HepG2 (cell line): ENCODE measurements around the gene MTA3. TPM values are rescaled to one million over a fixed set of nuclear protein-coding genes. Genes with fewer than 3 reads are reported as not detected.

Experiments
- AGO1 ChIP-seq: fragments of 200-400 bp; formaldehyde crosslinking; IDR thresholded peaks from 2 replicates; pipeline ENCODE4 v1.6.1; 2017; ENCODE audit warnings: mild to moderate bottlenecking, low read depth, low read length, moderate library complexity; ENCODE audit not compliant: poor library complexity, severe bottlenecking
- ATF6 ChIP-seq: sonication (generic); formaldehyde crosslinking; conservative IDR thresholded peaks from 2 replicates; pipeline ENCODE4 v1.4.0; 2020; ENCODE audit warnings: missing genetic modification reagents
- HOXA7 ChIP-seq: sonication (generic); formaldehyde crosslinking; IDR thresholded peaks from 2 replicates; pipeline ENCODE4 v1.8.1; 2022; ENCODE audit warnings: mild to moderate bottlenecking, missing genetic modification reagents, moderate library complexity
- KDM4B ChIP-seq: sonication (generic); formaldehyde crosslinking; IDR thresholded peaks from 2 replicates; pipeline ENCODE4 v1.4.0; 2020; ENCODE audit warnings: missing genetic modification reagents
- KLF9 ChIP-seq: IDR thresholded peaks from 2 replicates; pipeline ENCODE4 v1.6.1; 2016; ENCODE audit warnings: low read depth
- MAFG ChIP-seq: sonication (generic); formaldehyde crosslinking; IDR thresholded peaks from 2 replicates; pipeline ENCODE4 v1.5.1; 2020; ENCODE audit warnings: mild to moderate bottlenecking, missing genetic modification reagents
- PHF8 ChIP-seq: sonication (generic); formaldehyde crosslinking; IDR thresholded peaks from 2 replicates; pipeline ENCODE4 v1.5.0; 2020; ENCODE audit warnings: missing genetic modification reagents
- RARA ChIP-seq: IDR thresholded peaks from 2 replicates; pipeline ENCODE4 v1.6.1; 2016; ENCODE audit warnings: missing genetic modification reagents, missing compliant biosample characterization
- RFXANK ChIP-seq: IDR thresholded peaks from 2 replicates; pipeline ENCODE4 v1.6.1; 2016
- RXRA ChIP-seq: sonication (generic); formaldehyde crosslinking; IDR thresholded peaks from 2 replicates; pipeline ENCODE4 v1.5.1; 2020; ENCODE audit warnings: missing genetic modification reagents
- ZBTB10 ChIP-seq: sonication (generic); formaldehyde crosslinking; IDR thresholded peaks from 2 replicates; pipeline ENCODE4 v1.4.0; 2020; ENCODE audit warnings: missing genetic modification reagents, borderline replicate concordance
- ZFP90 ChIP-seq: sonication (generic); formaldehyde crosslinking; IDR thresholded peaks from 2 replicates; pipeline ENCODE4 v1.8.0; 2022; ENCODE audit warnings: missing genetic modification reagents, mild to moderate bottlenecking, inconsistent platforms, borderline replicate concordance
- ZNF12 ChIP-seq: sonication (generic); formaldehyde crosslinking; IDR thresholded peaks from 2 replicates; pipeline ENCODE4 v1.5.0; 2020; ENCODE audit warnings: missing genetic modification reagents
- ZNF383 ChIP-seq: sonication (generic); formaldehyde crosslinking; IDR thresholded peaks from 2 replicates; pipeline ENCODE4 v1.4.0; 2020; ENCODE audit warnings: missing genetic modification reagents, mild to moderate bottlenecking, borderline replicate concordance
- ZNF451 ChIP-seq: sonication (generic); formaldehyde crosslinking; IDR thresholded peaks from 2 replicates; pipeline ENCODE4 v1.5.0; 2020; ENCODE audit warnings: mild to moderate bottlenecking, missing genetic modification reagents
- ZNF746 ChIP-seq: sonication (generic); formaldehyde crosslinking; IDR thresholded peaks from 2 replicates; pipeline ENCODE4 v1.8.0; 2022; ENCODE audit warnings: mild to moderate bottlenecking, missing genetic modification reagents
- ZNF749 ChIP-seq: sonication (generic); formaldehyde crosslinking; IDR thresholded peaks from 2 replicates; pipeline ENCODE4 v1.8.0; 2022; ENCODE audit warnings: mild to moderate bottlenecking, missing genetic modification reagents, moderate library complexity, borderline replicate concordance
- polyA plus RNA-seq, 8 experiments: library from polyadenylated mRNA; depleted of rRNA in 3 of 8; stranded (reverse) in 7 of 8; unstranded in 1 of 8; fragments of >200 nt; fragmentation: Illumina TruSeq in 4 of 8; extraction: Trizol in 4 of 8; gene quantifications; 2 replicates each; pipeline versions ENCODE4 v1.2.1 to v1.2.3, GENCODE V29; 2011 to 2016; ENCODE audit warnings: low read depth in 4 of 8, missing spikeins in 1 of 8, mixed read lengths in 1 of 8; ENCODE audit not compliant: insufficient read depth in 1 of 8
- total RNA-seq, 5 experiments: library from RNA; depleted of rRNA; stranded (reverse); fragments of >200 nt; fragmentation: Illumina TruSeq; extraction: Trizol; gene quantifications; 2 replicates each; pipeline ENCODE4 v1.2.3, GENCODE V29; 2016; ENCODE audit warnings: low read depth in 1 of 5
- TF ChIP-seq, protein P1 (sequence below): sonication (generic); formaldehyde crosslinking; conservative IDR thresholded peaks from 2 replicates; pipeline ENCODE4 v1.8.0; 2022; ENCODE audit warnings: missing genetic modification reagents
- TF ChIP-seq, protein P2 (sequence below): sonication (generic); formaldehyde crosslinking; IDR thresholded peaks from 2 replicates; pipeline ENCODE4 v1.8.1; 2023; ENCODE audit warnings: mild to moderate bottlenecking, missing genetic modification reagents

The MTA3 gene
- total and polyA plus RNA-seq, 2 of the 13 experiments (the other 11 are each of a cell fraction or from before 2014, with no cell fraction given), result 48.8 to 77.8 TPM

- TF ChIP-seq ZBTB10 (CRISPR knock-in tag) (peak; percentile 96; the same call in 1 of the 2 replicates), ATF6 (peak; percentile 97), ZNF383 (peak; percentile 97; the same call in 1 of the 2 replicates), ZNF12 (CRISPR knock-in tag) (peak; percentile 73), HOXA7 (CRISPR knock-in tag) (peak; percentile 33; the same call in 1 of the 2 replicates), ZFP90 (CRISPR knock-in tag) (peak; percentile 98), KDM4B (CRISPR knock-in tag) (peak; percentile 54; the same call in 1 of the 2 replicates), KLF9 (0 out of 2 replicates have a peak, but pooled peaks have one; percentile 52), MAFG (no peak), RFXANK (CRISPR knock-in tag) (peak; percentile 52), ZNF749 (CRISPR knock-in tag) (peak; percentile 92; the same call in 1 of the 2 replicates), ZNF451 (CRISPR knock-in tag) (peak; percentile 96), ZNF746 (CRISPR knock-in tag) (peak; percentile 99), PHF8 (CRISPR knock-in tag) (peak; percentile 90), AGO1 (peak; percentile 91), RXRA (CRISPR knock-in tag) (peak; percentile 99), RARA (CRISPR knock-in tag) (peak; percentile 92)
- TF ChIP-seq, protein P1, sequence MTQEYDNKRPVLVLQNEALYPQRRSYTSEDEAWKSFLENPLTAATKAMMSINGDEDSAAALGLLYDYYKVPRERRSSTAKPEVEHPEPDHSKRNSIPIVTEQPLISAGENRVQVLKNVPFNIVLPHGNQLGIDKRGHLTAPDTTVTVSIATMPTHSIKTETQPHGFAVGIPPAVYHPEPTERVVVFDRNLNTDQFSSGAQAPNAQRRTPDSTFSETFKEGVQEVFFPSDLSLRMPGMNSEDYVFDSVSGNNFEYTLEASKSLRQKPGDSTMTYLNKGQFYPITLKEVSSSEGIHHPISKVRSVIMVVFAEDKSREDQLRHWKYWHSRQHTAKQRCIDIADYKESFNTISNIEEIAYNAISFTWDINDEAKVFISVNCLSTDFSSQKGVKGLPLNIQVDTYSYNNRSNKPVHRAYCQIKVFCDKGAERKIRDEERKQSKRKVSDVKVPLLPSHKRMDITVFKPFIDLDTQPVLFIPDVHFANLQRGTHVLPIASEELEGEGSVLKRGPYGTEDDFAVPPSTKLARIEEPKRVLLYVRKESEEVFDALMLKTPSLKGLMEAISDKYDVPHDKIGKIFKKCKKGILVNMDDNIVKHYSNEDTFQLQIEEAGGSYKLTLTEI (CRISPR knock-in tag), result no peak
- TF ChIP-seq, protein P2, sequence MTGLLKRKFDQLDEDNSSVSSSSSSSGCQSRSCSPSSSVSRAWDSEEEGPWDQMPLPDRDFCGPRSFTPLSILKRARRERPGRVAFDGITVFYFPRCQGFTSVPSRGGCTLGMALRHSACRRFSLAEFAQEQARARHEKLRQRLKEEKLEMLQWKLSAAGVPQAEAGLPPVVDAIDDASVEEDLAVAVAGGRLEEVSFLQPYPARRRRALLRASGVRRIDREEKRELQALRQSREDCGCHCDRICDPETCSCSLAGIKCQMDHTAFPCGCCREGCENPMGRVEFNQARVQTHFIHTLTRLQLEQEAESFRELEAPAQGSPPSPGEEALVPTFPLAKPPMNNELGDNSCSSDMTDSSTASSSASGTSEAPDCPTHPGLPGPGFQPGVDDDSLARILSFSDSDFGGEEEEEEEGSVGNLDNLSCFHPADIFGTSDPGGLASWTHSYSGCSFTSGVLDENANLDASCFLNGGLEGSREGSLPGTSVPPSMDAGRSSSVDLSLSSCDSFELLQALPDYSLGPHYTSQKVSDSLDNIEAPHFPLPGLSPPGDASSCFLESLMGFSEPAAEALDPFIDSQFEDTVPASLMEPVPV (CRISPR knock-in tag), result peak; percentile 93
Measured at GRCh38 chr2:42792583-42793333, 224.3 kb downstream of the MTA3 start, which contains the start of gene HAAO (continued).
